HepG2 (cell line): ENCODE data around the gene SAE1.

Experiments
- CBFB ChIP-seq: sonication (generic); formaldehyde crosslinking; IDR thresholded peaks from 2 replicates; pipeline ENCODE4 v1.4.0; 2020; ENCODE audit warnings: missing genetic modification reagents
- CBX1 ChIP-seq: IDR thresholded peaks from one replicate; pipeline ENCODE4 v1.6.1; 2016; ENCODE audit warnings: antibody characterized with exemption, low read depth
- CTCF ChIP-seq: sonication (generic); formaldehyde crosslinking; IDR thresholded peaks from 2 replicates; pipeline ENCODE4 v1.5.0; 2020; ENCODE audit warnings: mild to moderate bottlenecking, missing genetic modification reagents, moderate library complexity
- IRF2 ChIP-seq: IDR thresholded peaks from 2 replicates; pipeline ENCODE4 v1.6.1; 2018; ENCODE audit warnings: missing genetic modification reagents, missing compliant biosample characterization
- JUN ChIP-seq: sonication (generic); formaldehyde crosslinking; IDR thresholded peaks from 2 replicates; pipeline ENCODE4 v1.4.0; 2020; ENCODE audit warnings: mild to moderate bottlenecking, missing genetic modification reagents
- ZNF792 ChIP-seq: IDR thresholded peaks from 2 replicates; pipeline ENCODE4 v1.6.1; 2016
- TF ChIP-seq, protein P1 (sequence below): sonication (generic); formaldehyde crosslinking; IDR thresholded peaks from 2 replicates; pipeline ENCODE4 v1.4.0; 2020; ENCODE audit warnings: missing genetic modification reagents

DNA sequence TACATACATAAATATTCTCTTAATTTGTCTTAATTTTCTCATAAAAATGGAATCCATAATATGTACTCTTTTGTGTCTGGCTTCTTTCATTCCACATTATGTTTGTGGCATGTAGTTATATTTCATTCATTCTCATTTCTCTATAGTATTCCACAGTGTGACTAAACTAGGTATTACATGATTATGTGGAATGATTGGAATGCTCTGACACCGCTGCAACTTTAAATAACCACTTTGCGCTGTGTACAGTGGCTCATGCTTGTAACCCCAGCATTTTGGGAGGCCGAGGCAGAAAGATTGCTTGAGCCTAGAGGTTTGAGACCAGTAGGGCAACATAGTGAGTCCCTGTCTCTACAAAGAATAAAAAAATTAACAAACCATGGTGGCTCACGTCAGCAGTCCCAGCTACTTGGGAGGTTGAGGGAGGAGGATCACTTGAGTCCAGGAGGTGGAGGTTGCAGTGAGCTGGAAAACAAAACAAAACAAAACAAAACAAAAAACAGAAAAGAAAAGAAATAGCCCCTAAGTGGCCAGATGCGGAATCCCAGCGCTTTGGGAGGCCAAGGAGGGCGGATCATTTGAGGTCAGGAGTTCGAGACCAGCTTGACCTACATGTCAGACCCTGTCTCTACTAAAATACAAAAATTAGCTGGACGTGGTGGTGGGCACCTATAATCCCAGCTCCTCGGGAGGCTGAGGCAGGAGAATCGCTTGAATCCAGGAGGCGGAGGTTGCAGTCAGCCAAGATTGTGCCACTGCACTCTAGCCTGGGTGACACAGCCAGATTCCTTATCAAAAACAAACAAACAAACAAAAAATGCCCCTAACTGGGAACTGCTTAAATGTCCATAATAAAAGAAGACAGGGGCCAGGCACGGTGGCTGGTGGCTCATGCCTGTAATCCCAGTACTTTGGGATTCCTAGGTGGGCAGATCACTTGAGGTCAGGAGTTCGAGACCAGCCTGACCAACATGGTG lies 8.0 kb upstream of the SAE1 start:
- TF ChIP-seq ZNF792 (CRISPR knock-in tag): no peak
- TF ChIP-seq, protein P1, sequence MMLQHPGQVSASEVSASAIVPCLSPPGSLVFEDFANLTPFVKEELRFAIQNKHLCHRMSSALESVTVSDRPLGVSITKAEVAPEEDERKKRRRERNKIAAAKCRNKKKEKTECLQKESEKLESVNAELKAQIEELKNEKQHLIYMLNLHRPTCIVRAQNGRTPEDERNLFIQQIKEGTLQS (CRISPR knock-in tag): no peak
- no peak for TF ChIP-seq CBFB (CRISPR knock-in tag)
- no peak for TF ChIP-seq IRF2 (CRISPR knock-in tag)
- no peak for TF ChIP-seq CBX1
- TF ChIP-seq JUN (CRISPR knock-in tag): no peak
- TF ChIP-seq CTCF: no peak
